ENCODE measurements around the gene ZNF658. TPM values are rescaled to one million over a fixed set of nuclear protein-coding genes. Genes with fewer than 3 reads are reported as not detected.

Gene ZNF658
- 2.4 TPM in 2 replicates for total RNA-seq

GRCh38 chr9:66900490-66901131, at the start of gene ZNF658:
ZNF658 (plus strand) TSS chr9:66900725; CDS start chr9:66903562, 2,837 bp downstream.

Other genes with a start within 250 kb of the ZNF658 start
- gene SPATA31A3, start 91.8 kb downstream of the ZNF658 start, total RNA-seq: not detected in 2 replicates

Data from cardiac ventricle fibroblast (primary cell).